Esophagus mucosa (tissue), 1 donor: ENCODE results near the gene TBC1D2B. TPM values are rescaled to one million over a fixed set of nuclear protein-coding genes. Genes with fewer than 3 reads are reported as not detected.

ENCODE experiments used
- ATAC-seq: fragments of 200-7000 bp; cut with Tn5 transposase; one replicate; pipeline ENCODE4 v1.9.1; 2020
- total RNA-seq: library from RNA; stranded (reverse); gene quantifications from one replicate; pipeline ENCODE4 v1.2.4, GENCODE V29; 2023
- donor health status: DM: yes; HTN: yes; CAD: no.

Gene TBC1D2B
- total RNA-seq, 1 donor from 2014 or later, result 18.6 TPM

DNA sequence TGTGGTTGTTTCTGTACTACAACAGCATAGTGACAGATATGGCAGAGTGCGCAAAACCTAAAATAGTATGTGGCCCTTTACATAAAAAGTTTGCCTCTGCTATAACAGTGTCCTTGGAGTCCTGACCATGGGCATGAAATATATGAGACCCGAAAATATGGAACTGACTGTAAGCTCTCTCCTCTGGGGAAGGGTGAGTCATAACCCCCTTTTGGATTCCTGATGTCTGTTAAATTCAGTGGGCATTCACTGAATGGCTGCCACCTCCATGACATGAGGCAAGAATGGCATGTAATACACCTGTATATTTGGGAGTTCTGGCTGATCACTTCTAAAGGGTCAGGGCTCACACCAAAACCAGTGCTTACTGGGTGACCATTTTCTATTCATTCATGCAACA is 6.1 kb downstream of the TBC1D2B start:
- no peak for ATAC-seq

DNA sequence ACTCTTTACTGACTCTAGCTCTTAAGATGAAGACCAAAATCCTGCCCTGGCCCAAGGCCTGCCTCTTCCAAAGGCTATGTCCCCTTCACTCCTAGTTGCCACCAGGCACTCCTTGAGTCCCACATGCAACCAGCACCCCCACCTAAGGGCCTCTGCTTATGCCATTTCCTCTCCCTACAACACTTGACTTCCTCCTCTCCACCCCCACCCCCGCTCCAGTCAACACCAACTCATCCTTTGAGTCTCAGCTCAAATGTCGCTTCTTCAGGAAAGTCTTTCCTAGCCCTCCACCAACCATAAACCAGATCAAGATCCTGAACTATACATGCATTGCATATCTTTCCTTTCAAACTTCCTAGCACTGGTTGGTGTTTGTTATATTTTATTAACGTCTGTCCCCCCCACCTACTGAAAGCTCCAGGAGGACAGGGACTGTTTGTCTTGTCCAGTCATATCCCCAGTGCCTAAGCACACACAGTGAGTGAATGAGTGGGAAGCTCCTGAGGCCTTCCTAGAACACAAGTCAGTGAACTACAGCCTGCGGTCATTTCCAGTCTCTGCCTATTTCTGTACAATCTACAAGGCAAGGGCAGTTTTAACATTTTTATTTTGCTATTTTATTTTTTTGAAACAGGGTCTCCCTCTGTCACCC is 7.3 kb downstream of the TBC1D2B start:
- no peak for ATAC-seq

- ATAC-seq, result no peak
Observed at GRCh38 chr15:78069462-78070029, 8.0 kb downstream of the TBC1D2B start.

DNA sequence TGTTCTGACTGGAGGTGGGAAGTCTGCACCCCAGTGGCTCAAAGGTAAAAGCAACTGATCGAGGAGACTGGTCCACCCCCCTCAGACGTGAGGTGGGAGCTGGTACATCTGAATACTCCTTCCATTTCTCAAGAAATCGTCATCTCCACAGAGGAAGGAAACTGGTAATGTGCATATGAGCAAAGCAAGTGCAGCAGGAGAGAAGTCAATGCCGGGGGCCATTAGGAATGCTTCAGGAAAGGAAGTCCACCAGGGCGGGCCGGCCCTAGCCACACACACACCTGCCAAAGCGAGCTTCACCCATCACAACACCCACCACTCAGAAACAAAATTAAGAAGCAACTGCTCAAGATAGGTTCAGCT is 8.5 kb downstream of the TBC1D2B start:
- ATAC-seq, result no peak

- no peak for ATAC-seq
Observed at GRCh38 chr15:78067328-78068228, 9.9 kb downstream of the TBC1D2B start.

GRCh38 chr15:78065973-78066946 is 11.3 kb downstream of the TBC1D2B start:
- ATAC-seq, result no peak

DNA sequence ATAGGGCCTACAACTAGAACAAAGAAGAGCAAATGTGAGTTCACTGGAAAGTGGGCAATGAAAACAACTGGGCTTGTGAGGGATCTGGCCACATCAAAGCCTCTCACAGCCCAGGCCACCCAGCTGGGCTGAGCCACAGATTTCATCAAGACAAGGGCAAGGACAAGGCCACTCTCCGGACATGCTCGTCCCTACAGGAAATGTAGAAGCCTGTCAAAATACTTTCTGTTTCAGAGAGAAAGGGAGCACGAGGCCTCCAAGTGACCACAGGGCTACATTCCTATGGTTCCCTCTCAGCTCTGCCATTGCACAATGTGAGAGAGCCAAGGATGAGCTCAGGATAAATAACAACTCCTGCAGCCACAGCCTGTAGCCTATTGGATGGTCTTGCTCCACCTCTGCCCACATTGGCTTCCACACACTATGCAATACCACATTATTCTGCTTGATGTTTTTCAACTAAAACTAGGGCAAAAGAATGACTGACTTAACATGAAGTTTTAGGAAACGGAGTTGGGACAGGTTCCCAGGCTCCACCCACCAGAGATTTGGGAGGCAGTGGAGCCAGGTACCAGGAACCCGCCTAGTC is 12.1 kb downstream of the TBC1D2B start:
- ATAC-seq, result peak; percentile 63

GRCh38 chr15:78064544-78064943 is 13.0 kb downstream of the TBC1D2B start:
- no peak for ATAC-seq

GRCh38 chr15:78063970-78064385 is 13.5 kb downstream of the TBC1D2B start:
- no peak for ATAC-seq

- no peak for ATAC-seq
Observed at GRCh38 chr15:78063217-78063616, 14.3 kb downstream of the TBC1D2B start.

DNA sequence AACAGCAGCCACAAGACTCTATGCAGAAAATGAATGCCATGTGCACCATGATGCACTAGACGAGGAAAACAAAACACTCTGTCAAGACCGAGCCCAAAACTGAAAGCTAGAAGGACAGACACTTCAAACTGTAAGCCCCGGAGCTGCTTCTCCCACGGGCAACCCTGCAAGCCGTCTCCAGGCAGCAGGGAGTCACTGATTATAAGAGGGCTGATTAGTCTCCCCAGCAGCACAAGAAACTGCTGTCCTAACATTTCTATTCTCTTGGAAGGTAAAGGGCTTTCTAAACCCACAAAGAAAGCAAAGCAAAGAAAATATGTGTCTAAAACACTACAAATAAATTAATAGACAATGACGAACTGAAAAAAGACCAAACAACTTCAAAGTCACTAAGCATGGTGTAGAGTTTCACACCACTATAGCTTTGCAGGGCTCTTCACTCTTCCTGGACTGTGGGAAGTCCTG is 15.5 kb downstream of the TBC1D2B start:
- no peak for ATAC-seq

DNA sequence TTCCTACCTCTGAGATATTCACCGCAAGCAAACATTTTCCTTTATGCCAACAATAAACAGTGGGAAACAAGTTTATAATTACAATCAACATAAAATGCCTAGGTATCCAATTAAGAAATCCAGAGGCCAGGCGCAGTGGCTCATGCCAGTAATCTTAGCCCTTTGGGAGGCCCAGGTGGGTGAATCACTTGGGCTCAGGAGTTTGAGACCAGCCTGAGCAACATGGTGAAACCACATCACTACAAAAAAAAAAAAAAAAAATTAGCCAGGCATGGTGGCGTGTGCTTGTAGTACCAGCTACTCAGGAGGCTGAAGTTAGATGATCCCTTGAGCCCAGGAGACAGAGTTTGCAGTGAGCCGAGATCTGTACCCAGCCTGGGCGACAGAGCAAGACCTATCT is 17.3 kb downstream of the TBC1D2B start:
- ATAC-seq, result no peak

DNA sequence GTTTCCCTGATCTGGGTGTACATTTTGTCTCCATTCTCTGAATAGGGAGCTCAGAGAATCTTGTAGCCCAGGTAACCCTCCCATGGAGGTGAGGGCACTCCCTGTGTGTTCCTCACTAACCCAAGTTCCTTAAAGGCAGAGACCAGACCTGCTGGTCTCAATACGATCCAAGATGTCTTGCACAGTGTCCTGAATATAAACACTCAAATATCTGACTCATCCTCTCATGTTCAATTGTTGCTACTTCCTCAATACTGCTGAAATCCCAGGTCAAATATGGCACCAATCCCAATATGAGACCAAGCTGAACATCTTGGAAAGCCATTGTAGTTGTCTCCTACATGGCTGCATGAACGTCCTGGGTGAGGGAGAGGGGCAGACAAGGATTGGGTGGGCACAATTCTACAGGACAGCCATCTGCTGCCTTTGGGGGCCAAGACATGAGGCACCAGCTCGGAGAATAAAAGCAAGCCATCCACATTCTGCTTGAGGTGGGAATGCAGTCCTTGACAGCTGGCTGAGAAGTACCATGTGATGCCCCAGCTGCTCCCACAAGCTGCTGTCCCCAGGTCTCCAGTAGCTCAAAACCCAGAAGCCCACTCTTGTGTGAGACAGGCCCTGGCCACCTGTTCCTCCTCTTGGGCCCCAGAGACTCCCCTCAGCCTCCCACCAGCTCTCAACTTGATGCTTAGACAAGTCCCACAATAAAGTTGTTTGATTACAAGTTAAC is 18.2 kb downstream of the TBC1D2B start:
- ATAC-seq, result peak; percentile 68

DNA sequence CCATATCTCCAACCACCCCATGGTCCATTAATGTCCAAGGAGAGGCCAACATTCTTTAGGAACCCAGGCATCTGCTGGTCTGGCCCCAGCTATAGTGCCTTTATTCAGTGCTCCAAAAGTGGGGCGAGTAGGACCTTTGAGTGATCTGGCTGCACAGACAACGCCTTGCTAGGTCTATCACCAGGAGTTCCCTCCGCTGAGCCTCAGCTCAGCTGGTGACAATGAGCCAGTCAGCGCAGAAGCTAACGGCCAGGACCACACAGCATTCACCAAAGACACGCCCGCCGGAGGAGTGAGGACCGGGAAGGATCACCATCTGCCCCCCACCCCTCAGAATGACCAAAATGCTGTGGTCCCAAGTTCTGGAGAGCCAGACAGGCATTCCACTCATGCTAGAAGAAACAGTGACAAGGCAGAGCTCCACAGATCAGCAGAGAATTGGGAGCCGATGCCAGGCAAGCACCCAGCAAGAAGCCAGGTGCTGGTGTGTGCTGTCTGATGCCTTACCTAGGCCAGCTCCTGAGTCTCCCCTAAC is 19.0 kb downstream of the TBC1D2B start:
- no peak for ATAC-seq

DNA sequence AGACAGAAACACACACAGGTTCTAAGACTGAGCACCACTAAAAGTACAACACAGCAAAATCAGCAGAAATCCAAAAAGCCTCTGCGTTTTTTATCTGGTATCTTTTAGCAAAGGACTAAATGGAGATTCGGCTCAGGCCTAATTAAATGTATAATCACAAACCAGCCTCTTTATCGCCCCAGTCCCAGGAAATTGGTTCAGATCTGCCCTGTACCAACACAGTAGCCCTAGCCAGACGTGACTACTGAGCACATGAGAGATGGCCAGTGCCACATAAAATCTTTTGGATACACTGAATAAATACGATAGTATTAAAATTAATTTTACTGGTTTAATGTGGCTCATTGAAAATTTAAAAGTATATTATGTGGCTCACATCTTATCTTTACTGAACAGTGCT is 19.7 kb downstream of the TBC1D2B start:
- no peak for ATAC-seq

GRCh38 chr15:78056714-78057269 is 20.7 kb downstream of the TBC1D2B start:
- ATAC-seq, result peak; percentile 70

DNA sequence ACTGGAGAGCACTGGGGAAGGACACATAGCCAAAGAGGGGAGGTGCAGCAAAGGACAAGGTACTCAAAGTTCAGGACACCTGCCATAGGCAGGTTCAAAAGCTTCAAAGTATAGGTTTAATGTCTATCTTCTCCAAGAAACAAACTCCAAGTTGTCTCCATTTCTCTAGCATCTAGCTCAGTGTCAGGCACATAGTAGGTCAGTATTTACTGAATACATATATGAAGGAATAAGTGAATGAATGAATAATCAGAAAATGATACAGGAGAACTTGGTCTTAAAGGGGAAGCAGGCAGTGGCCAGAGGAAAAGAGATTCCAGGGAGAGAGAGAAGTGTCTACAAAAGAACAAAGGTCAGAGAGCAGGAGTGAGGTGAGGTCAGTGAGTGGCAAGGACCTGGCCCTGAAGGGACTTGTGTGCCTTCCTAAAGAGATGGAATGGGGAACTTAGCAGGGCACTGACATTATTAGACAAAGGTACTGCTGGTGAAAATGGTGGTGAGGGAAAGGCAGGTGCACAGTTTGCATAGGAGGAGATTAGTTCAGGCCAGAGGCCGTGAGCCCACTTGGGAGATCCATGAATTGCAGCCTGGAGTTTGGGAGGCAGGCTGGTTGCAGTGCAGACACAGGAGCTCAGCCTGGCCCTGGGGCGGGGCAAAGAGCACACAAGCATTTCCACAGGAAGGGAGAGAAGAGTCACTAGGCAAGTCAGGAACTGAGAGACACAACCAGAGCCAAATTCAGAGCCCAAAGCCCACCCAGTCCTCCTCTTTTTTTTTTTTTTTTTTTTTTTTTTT is 21.4 kb downstream of the TBC1D2B start:
- ATAC-seq, result peak; percentile 63

- no peak for ATAC-seq
Observed at GRCh38 chr15:78054966-78055365, 22.5 kb downstream of the TBC1D2B start.

DNA sequence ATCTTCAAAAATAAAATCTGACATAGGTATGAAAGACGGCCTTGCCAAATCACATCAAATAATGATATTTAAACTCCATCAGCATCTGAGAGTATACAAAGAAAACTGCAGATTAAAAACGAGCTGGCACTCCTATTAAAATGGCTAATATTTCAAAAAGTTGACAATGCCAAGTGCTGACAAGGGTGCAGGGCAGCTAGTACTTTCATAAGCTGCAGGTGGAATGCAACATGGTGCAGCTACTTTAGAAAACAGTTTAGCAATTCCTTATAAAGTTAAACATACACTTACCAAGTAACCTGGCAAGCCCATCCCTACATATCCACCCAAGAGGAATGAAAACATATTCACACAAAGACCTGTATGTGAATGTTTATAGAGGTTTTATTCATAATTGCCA is 23.0 kb downstream of the TBC1D2B start:
- ATAC-seq, result no peak

- ATAC-seq, result no peak
Observed at GRCh38 chr15:78052545-78052944, 25.0 kb downstream of the TBC1D2B start.
